SK-N-SH treated with all-trans-retinoic acid at 6 μM for 48 hours (cell line): ENCODE data around the gene STAMBPL1.

ENCODE experiments used
- ATAC-seq: fragments of 200-7000 bp; cut with Tn5 transposase; 3 replicates; pipeline ENCODE4 v1.9.1; 2020; ENCODE audit warnings: mild to moderate bottlenecking, moderate library complexity
- ARNTL ChIP-seq: fragments of 450-650 bp; formaldehyde crosslinking; IDR thresholded peaks from 2 replicates; pipeline ENCODE4 v1.5.0; 2020; ENCODE audit warnings: low read depth, mild to moderate bottlenecking, moderate library complexity, borderline replicate concordance
- BACH2 ChIP-seq: fragments of 250-450 bp; sonication (Bioruptor Pico); IDR thresholded peaks from 2 replicates; pipeline ENCODE4 v1.9.0; 2021; ENCODE audit warnings: mild to moderate bottlenecking, borderline replicate concordance
- CSDC2 ChIP-seq: fragments of 250-450 bp; sonication (Bioruptor Pico); IDR thresholded peaks from 2 replicates; pipeline ENCODE4 v1.5.0; 2020; ENCODE audit warnings: mild to moderate bottlenecking, moderate library complexity
- ESRRG ChIP-seq: fragments of 250-450 bp; sonication (Bioruptor Pico); IDR thresholded peaks from 2 replicates; pipeline ENCODE4 v1.6.1; 2021; ENCODE audit warnings: mild to moderate bottlenecking
- GLIS3 ChIP-seq: fragments of 250-450 bp; sonication (Bioruptor Pico); IDR thresholded peaks from 2 replicates; pipeline ENCODE4 v1.5.0; 2020; ENCODE audit warnings: mild to moderate bottlenecking, moderate library complexity
- ISL1 ChIP-seq: fragments of 250-450 bp; sonication (Bioruptor Pico); IDR thresholded peaks from 2 replicates; pipeline ENCODE4 v2.1.2; 2022; ENCODE audit warnings: mild to moderate bottlenecking, moderate library complexity
- PPARA ChIP-seq: fragments of 250-450 bp; sonication (Bioruptor Pico); IDR thresholded peaks from 2 replicates; pipeline ENCODE4 v1.5.0; 2020; ENCODE audit warnings: mild to moderate bottlenecking, borderline replicate concordance
- RARB ChIP-seq: fragments of 250-450 bp; sonication (Bioruptor Pico); IDR thresholded peaks from 2 replicates; pipeline ENCODE4 v1.8.0; 2021; ENCODE audit warnings: mild to moderate bottlenecking, moderate library complexity
- SNAI2 ChIP-seq: fragments of 250-450 bp; sonication (Bioruptor Pico); IDR thresholded peaks from 2 replicates; pipeline ENCODE4 v1.5.0; 2020; ENCODE audit warnings: mild to moderate bottlenecking, moderate library complexity
- TCF4 ChIP-seq: fragments of 250-450 bp; sonication (Bioruptor Pico); IDR thresholded peaks from 2 replicates; pipeline ENCODE4 v1.8.0; 2021; ENCODE audit warnings: mild to moderate bottlenecking, moderate library complexity, borderline replicate concordance
- ZC3H10 ChIP-seq: fragments of 250-450 bp; sonication (Bioruptor Pico); IDR thresholded peaks from 2 replicates; pipeline ENCODE4 v1.5.1; 2021; ENCODE audit warnings: mild to moderate bottlenecking, moderate library complexity
- ZFP3 ChIP-seq: fragments of 250-450 bp; sonication (Bioruptor Pico); IDR thresholded peaks from 2 replicates; pipeline ENCODE4 v1.5.0; 2020; ENCODE audit warnings: mild to moderate bottlenecking, moderate library complexity
- ZFP30 ChIP-seq: fragments of 450-650 bp; formaldehyde crosslinking; IDR thresholded peaks from 2 replicates; pipeline ENCODE4 v1.5.0; 2022; ENCODE audit warnings: mild to moderate bottlenecking, moderate library complexity
- ZNF565 ChIP-seq: fragments of 450-650 bp; formaldehyde crosslinking; conservative IDR thresholded peaks from 2 replicates; pipeline ENCODE4 v1.5.0; 2020; ENCODE audit warnings: low read depth, mild to moderate bottlenecking, moderate library complexity
- ZNF70 ChIP-seq: fragments of 450-650 bp; formaldehyde crosslinking; IDR thresholded peaks from 2 replicates; pipeline ENCODE4 v1.5.0; 2020; ENCODE audit warnings: mild to moderate bottlenecking, moderate library complexity
- ZNF8 ChIP-seq: fragments of 450-650 bp; formaldehyde crosslinking; IDR thresholded peaks from 2 replicates; pipeline ENCODE4 v1.5.0; 2020; ENCODE audit warnings: mild to moderate bottlenecking, moderate library complexity
- TF ChIP-seq, protein P1 (sequence below): fragments of 250-450 bp; sonication (Bioruptor Pico); IDR thresholded peaks from 2 replicates; pipeline ENCODE4 v1.8.0; 2020; ENCODE audit warnings: mild to moderate bottlenecking, moderate library complexity, borderline replicate concordance
- TF ChIP-seq, protein P2 (sequence below): fragments of 250-450 bp; sonication (Bioruptor Pico); IDR thresholded peaks from 2 replicates; pipeline ENCODE4 v1.5.1; 2020; ENCODE audit warnings: low read depth, mild to moderate bottlenecking, moderate library complexity
- TF ChIP-seq, protein P3 (sequence below): fragments of 250-450 bp; sonication (Bioruptor Pico); IDR thresholded peaks from 2 replicates; pipeline ENCODE4 v1.5.0; 2020; ENCODE audit warnings: mild to moderate bottlenecking, moderate library complexity
- TF ChIP-seq, protein P4 (sequence below): fragments of 250-450 bp; sonication (Bioruptor Pico); IDR thresholded peaks from 2 replicates; pipeline ENCODE4 v1.8.0; 2021; ENCODE audit warnings: low read depth, mild to moderate bottlenecking, moderate library complexity, borderline replicate concordance
- TF ChIP-seq, protein P5 (sequence below): fragments of 250-450 bp; sonication (Bioruptor Pico); IDR thresholded peaks from 2 replicates; pipeline ENCODE4 v1.5.1; 2021; ENCODE audit warnings: mild to moderate bottlenecking, moderate library complexity

Gene STAMBPL1

DNA sequence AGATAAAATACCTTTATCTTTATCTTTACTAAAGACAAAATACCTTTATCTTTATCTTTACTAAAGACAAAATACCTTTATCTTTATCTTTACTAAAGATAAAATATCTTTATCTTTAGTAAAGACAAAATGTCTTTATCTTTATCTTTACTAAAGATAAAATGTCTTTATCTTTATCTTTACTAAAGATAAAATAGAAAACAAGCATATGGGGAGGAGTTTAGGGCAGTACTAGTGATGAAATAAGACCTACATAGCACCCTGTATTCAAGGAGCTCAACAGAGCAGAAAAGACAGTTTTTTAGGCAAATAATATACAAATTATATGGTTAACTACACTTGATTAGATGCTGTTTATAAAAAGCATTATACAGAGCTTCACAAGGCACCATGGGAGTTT is 47.7 kb upstream of the STAMBPL1 start:
- ATAC-seq = no peak
- no peak for TF ChIP-seq GLIS3 (CRISPR knock-in tag)
- no peak for TF ChIP-seq ZFP30 (CRISPR knock-in tag)
- TF ChIP-seq, protein P1, sequence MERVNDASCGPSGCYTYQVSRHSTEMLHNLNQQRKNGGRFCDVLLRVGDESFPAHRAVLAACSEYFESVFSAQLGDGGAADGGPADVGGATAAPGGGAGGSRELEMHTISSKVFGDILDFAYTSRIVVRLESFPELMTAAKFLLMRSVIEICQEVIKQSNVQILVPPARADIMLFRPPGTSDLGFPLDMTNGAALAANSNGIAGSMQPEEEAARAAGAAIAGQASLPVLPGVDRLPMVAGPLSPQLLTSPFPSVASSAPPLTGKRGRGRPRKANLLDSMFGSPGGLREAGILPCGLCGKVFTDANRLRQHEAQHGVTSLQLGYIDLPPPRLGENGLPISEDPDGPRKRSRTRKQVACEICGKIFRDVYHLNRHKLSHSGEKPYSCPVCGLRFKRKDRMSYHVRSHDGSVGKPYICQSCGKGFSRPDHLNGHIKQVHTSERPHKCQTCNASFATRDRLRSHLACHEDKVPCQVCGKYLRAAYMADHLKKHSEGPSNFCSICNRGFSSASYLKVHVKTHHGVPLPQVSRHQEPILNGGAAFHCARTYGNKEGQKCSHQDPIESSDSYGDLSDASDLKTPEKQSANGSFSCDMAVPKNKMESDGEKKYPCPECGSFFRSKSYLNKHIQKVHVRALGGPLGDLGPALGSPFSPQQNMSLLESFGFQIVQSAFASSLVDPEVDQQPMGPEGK = no peak
- TF ChIP-seq, protein P2, sequence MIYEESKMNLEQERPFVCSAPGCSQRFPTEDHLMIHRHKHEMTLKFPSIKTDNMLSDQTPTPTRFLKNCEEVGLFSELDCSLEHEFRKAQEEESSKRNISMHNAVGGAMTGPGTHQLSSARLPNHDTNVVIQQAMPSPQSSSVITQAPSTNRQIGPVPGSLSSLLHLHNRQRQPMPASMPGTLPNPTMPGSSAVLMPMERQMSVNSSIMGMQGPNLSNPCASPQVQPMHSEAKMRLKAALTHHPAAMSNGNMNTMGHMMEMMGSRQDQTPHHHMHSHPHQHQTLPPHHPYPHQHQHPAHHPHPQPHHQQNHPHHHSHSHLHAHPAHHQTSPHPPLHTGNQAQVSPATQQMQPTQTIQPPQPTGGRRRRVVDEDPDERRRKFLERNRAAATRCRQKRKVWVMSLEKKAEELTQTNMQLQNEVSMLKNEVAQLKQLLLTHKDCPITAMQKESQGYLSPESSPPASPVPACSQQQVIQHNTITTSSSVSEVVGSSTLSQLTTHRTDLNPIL (CRISPR knock-in tag) = no peak
- TF ChIP-seq CSDC2 (CRISPR knock-in tag) = no peak
- no peak for TF ChIP-seq SNAI2 (CRISPR knock-in tag)
- TF ChIP-seq, protein P3, sequence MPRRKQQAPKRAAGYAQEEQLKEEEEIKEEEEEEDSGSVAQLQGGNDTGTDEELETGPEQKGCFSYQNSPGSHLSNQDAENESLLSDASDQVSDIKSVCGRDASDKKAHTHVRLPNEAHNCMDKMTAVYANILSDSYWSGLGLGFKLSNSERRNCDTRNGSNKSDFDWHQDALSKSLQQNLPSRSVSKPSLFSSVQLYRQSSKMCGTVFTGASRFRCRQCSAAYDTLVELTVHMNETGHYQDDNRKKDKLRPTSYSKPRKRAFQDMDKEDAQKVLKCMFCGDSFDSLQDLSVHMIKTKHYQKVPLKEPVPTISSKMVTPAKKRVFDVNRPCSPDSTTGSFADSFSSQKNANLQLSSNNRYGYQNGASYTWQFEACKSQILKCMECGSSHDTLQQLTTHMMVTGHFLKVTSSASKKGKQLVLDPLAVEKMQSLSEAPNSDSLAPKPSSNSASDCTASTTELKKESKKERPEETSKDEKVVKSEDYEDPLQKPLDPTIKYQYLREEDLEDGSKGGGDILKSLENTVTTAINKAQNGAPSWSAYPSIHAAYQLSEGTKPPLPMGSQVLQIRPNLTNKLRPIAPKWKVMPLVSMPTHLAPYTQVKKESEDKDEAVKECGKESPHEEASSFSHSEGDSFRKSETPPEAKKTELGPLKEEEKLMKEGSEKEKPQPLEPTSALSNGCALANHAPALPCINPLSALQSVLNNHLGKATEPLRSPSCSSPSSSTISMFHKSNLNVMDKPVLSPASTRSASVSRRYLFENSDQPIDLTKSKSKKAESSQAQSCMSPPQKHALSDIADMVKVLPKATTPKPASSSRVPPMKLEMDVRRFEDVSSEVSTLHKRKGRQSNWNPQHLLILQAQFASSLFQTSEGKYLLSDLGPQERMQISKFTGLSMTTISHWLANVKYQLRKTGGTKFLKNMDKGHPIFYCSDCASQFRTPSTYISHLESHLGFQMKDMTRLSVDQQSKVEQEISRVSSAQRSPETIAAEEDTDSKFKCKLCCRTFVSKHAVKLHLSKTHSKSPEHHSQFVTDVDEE = no peak
- no peak for TF ChIP-seq PPARA (CRISPR knock-in tag)
- TF ChIP-seq, protein P4, sequence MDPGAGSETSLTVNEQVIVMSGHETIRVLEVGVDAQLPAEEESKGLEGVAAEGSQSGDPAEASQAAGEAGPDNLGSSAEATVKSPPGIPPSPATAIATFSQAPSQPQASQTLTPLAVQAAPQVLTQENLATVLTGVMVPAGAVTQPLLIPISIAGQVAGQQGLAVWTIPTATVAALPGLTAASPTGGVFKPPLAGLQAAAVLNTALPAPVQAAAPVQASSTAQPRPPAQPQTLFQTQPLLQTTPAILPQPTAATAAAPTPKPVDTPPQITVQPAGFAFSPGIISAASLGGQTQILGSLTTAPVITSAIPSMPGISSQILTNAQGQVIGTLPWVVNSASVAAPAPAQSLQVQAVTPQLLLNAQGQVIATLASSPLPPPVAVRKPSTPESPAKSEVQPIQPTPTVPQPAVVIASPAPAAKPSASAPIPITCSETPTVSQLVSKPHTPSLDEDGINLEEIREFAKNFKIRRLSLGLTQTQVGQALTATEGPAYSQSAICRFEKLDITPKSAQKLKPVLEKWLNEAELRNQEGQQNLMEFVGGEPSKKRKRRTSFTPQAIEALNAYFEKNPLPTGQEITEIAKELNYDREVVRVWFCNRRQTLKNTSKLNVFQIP (CRISPR knock-in tag) = no peak
- no peak for TF ChIP-seq BACH2 (CRISPR knock-in tag)
- TF ChIP-seq ZC3H10 (CRISPR knock-in tag) = no peak
- no peak for TF ChIP-seq ESRRG (CRISPR knock-in tag)
- TF ChIP-seq ZNF8 (CRISPR knock-in tag) = no peak
- TF ChIP-seq ZNF70 (CRISPR knock-in tag) = no peak
- TF ChIP-seq ISL1 (CRISPR knock-in tag) = no peak
- TF ChIP-seq RARB = no peak

DNA sequence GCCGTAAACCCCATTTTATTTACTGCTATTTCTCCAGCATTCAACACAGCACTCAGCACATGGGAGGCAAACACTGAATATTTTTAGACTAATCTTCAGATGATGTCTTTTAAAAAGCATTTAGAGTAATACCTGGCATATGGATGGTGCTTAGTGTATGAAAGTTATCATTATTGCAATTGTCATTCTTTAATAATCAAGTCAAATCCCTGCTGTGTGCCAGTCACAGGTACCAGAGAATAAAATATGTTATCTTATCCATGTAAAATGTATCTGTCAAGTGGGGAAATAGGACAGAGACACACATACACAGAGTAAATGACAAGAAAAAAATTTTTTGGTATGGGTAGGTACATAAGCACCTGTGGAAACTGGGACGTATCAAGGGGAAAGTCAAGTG is 46.9 kb upstream of the STAMBPL1 start:
- no peak for ATAC-seq
- no peak for TF ChIP-seq GLIS3 (CRISPR knock-in tag)

DNA sequence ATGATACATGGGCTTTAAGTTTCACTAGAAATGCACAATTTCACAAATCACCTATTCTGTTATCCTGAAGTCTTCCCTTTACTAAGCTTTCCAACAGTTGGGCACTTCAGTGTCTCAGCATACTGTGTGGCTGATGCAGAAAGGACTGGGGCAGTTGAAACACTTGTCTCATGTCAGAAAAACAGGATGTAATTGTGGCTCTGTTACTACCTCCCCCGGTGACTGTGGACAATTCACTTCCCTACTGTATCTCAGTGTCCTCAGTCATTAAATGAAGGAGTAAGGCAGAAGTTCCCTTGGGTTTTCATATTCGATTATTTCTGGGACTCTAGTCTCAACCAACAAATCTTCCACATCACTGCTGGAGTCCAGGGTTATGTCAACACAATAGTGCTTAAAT is 46.3 kb upstream of the STAMBPL1 start:
- no peak for ATAC-seq
- TF ChIP-seq ARNTL (no peak), RARB (no peak), PPARA (CRISPR knock-in tag) (no peak), ISL1 (CRISPR knock-in tag) (no peak), ZFP3 (CRISPR knock-in tag) (no peak), ZC3H10 (CRISPR knock-in tag) (no peak)

DNA sequence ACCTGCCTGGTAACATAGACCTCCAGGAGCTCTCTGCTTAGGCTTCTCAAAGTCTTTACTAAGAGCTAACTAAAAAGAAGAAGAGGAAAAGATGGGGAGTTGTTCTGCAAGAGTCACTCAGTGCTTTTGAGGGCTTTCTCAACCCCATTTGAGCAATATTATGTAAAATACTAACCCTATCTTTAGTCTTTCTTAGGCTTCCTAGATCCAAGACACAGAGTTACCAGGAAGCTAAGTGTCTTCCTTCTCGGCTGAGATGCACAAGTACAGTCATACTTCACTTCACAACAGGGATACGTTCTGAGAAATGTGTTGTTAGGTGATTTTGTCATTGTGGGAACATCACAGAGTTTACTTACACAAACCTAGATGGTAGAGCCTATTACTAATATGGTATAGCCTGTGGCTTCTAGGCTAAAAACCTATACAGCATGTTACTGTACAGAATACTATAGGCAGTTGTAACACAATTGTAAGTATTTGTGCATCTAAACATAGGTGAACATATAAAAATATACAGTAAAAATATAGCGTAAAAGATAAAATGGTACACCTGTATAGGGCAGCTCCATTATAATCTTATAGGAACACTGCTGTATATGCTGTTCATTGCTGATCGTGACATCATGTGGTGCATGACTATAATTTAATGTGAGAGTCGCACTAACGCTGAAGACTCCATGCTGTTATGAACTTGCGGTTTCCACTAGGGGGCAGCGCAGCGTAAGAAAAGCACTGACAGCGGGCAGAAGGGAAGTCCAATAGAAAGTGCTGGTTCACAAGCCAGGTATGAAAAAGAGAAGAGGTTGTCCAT is 44.7 kb upstream of the STAMBPL1 start:
- ATAC-seq = peak; percentile 99
- TF ChIP-seq ZFP3 (CRISPR knock-in tag) (no peak), ZC3H10 (CRISPR knock-in tag) (no peak), BACH2 (CRISPR knock-in tag) (no peak), GLIS3 (CRISPR knock-in tag) (no peak), RARB (no peak), ZFP30 (CRISPR knock-in tag) (no peak), ZNF8 (CRISPR knock-in tag) (no peak), TCF4 (CRISPR knock-in tag) (no peak), ZNF70 (CRISPR knock-in tag) (no peak), SNAI2 (CRISPR knock-in tag) (no peak), ZNF565 (CRISPR knock-in tag) (no peak), ARNTL (no peak), CSDC2 (CRISPR knock-in tag) (no peak), ESRRG (CRISPR knock-in tag) (no peak)
- TF ChIP-seq, protein P5, sequence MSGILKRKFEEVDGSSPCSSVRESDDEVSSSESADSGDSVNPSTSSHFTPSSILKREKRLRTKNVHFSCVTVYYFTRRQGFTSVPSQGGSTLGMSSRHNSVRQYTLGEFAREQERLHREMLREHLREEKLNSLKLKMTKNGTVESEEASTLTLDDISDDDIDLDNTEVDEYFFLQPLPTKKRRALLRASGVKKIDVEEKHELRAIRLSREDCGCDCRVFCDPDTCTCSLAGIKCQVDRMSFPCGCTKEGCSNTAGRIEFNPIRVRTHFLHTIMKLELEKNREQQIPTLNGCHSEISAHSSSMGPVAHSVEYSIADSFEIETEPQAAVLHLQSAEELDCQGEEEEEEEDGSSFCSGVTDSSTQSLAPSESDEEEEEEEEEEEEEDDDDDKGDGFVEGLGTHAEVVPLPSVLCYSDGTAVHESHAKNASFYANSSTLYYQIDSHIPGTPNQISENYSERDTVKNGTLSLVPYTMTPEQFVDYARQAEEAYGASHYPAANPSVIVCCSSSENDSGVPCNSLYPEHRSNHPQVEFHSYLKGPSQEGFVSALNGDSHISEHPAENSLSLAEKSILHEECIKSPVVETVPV = no peak
- TF ChIP-seq, protein P2 (CRISPR knock-in tag) = no peak
- TF ChIP-seq, protein P3 = no peak
